HepG2 (cell line): ENCODE results near the gene EDEM3. TPM values are rescaled to one million over a fixed set of nuclear protein-coding genes. Genes with fewer than 3 reads are reported as not detected.

Experiments used
- ATAC-seq: fragments of 200-7000 bp; cut with Tn5 transposase; 3 replicates; pipeline ENCODE4 v1.9.1; 2020; ENCODE audit warnings: mild to moderate bottlenecking, moderate library complexity
- BruUV-seq: library from RNA; stranded (reverse); fragments of 400-500 nt; replicated peaks from 2 replicates; lab custom pipeline; 2021; lab: Mats Ljungman, UMichigan
- CTCF ChIA-PET: fragments of 300-600 bp; formaldehyde crosslinking; extraction: SDS; loops from one replicate; lab custom pipeline; 2021; ENCODE audit warnings: low total read pairs, inconsistent platforms, low intra/inter-chr PET ratio; lab: Yijun Ruan, JAX
- POLR2A ChIA-PET: fragments of 350-600 bp; sonication (Branson Sonifier 250); formaldehyde crosslinking; loops from one replicate; lab custom pipeline; 2020; ENCODE audit warnings: antibody characterized with exemption, inconsistent platforms; lab: Yijun Ruan, JAX
- DNase-seq: peaks from one replicate; pipeline ENCODE4 v3.0.0-alpha.2; 2015; ENCODE audit warnings: low spot score
- FAIRE-seq: peaks from 3 replicates; lab custom pipeline; 2011; peaks lifted over from hg19 to GRCh38; lab: Jason Lieb, UNC
- H2AFZ ChIP-seq: one replicate; pipeline ENCODE4 v1.6.1; 2011; ENCODE audit warnings: low read length, inconsistent platforms
- H3K27ac ChIP-seq: fragments of 300-600 bp; 3 replicates; pipeline ENCODE4 v1.8.0; 2011; ENCODE audit warnings: mixed run types, mild to moderate bottlenecking, mixed read lengths, low read length, inconsistent platforms; ENCODE audit not compliant: insufficient read depth; ENCODE audit errors: extremely low read length
- H3K27me3 ChIP-seq, 2 experiments: fragments of 200-600 bp in 1 of 2; 2 replicates in 1 of 2; 3 replicates in 1 of 2; pipeline versions ENCODE4 v1.6.0 to v1.8.0; 2011; ENCODE audit warnings: low read length in 2 of 2, mild to moderate bottlenecking in 2 of 2, moderate library complexity in 2 of 2, inconsistent platforms in 1 of 2; ENCODE audit not compliant: insufficient read depth in 2 of 2, control insufficient read depth in 1 of 2
- H3K36me3 ChIP-seq, 2 experiments: fragments of 200-600 bp in 1 of 2; replicated peaks in 1 of 2; 2 replicates in 1 of 2; 3 replicates in 1 of 2; pipeline versions ENCODE4 v1.5.1 to v1.8.0; 2011; ENCODE audit warnings: low read length in 2 of 2, inconsistent platforms in 1 of 2; ENCODE audit not compliant: insufficient read depth in 2 of 2, control insufficient read depth in 1 of 2
- H3K4me1 ChIP-seq: 2 replicates; pipeline ENCODE4 v1.5.1; 2012; ENCODE audit warnings: low read length, inconsistent platforms; ENCODE audit not compliant: insufficient read depth
- H3K4me2 ChIP-seq: 2 replicates; pipeline ENCODE4 v1.6.0; 2011; ENCODE audit warnings: low read depth, low read length, inconsistent platforms
- H3K4me3 ChIP-seq, 3 experiments: fragments of 200-600 bp in 1 of 3; sonication (generic), shearing (Covaris generic) in 1 of 3; replicated peaks in 1 of 3; 2 replicates each; pipeline ENCODE4 v1.5.1; 2011 to 2016; ENCODE audit warnings: low read length in 3 of 3, inconsistent platforms in 2 of 3, low read depth in 2 of 3, mild to moderate bottlenecking in 2 of 3, control low read depth in 1 of 3, mixed read lengths in 1 of 3; ENCODE audit not compliant: insufficient read depth in 1 of 3
- H3K79me2 ChIP-seq: one replicate; pipeline ENCODE4 v1.6.1; 2011; ENCODE audit warnings: low read length, inconsistent platforms; ENCODE audit not compliant: insufficient read depth
- H3K9ac ChIP-seq: 2 replicates; pipeline ENCODE4 v1.6.0; 2011; ENCODE audit warnings: mild to moderate bottlenecking, low read depth, low read length, inconsistent platforms; ENCODE audit not compliant: insufficient read depth
- H3K9me3 ChIP-seq: 2 replicates; pipeline ENCODE4 v1.5.1; 2012; ENCODE audit warnings: mild to moderate bottlenecking, low read length
- H4K20me1 ChIP-seq: 2 replicates; pipeline ENCODE4 v1.6.0; 2011; ENCODE audit warnings: inconsistent platforms, mild to moderate bottlenecking, low read length, moderate library complexity; ENCODE audit not compliant: insufficient read depth
- BCL6 ChIP-seq: IDR thresholded peaks from 2 replicates; pipeline ENCODE4 v1.6.1; 2016; ENCODE audit warnings: missing genetic modification reagents, missing compliant biosample characterization
- CCDC6 ChIP-seq: sonication (generic); formaldehyde crosslinking; IDR thresholded peaks from 2 replicates; pipeline ENCODE4 v1.8.1; 2022; ENCODE audit warnings: mild to moderate bottlenecking, missing genetic modification reagents, moderate library complexity
- CEBPB ChIP-seq: IDR thresholded peaks from 2 replicates; pipeline ENCODE4 v1.6.1; 2011; ENCODE audit warnings: low read depth, low read length, improper control_type of control experiment, borderline replicate concordance
- CHD2 ChIP-seq: IDR thresholded peaks from 2 replicates; pipeline ENCODE4 v1.6.1; 2011; ENCODE audit warnings: low read depth, low read length, improper control_type of control experiment
- HMG20B ChIP-seq: conservative IDR thresholded peaks from 2 replicates; pipeline ENCODE4 v1.6.1; 2016; ENCODE audit warnings: missing genetic modification reagents, missing compliant biosample characterization
- MAFF ChIP-seq: IDR thresholded peaks from 2 replicates; pipeline ENCODE4 v1.6.1; 2011; ENCODE audit warnings: low read depth, low read length, improper control_type of control experiment
- MAFK ChIP-seq, 2 experiments: IDR thresholded peaks in 1 of 2; conservative IDR thresholded peaks in 1 of 2; 2 replicates each; pipeline ENCODE4 v1.6.1; 2011; ENCODE audit warnings: improper control_type of control experiment in 2 of 2, low read length in 2 of 2
- RAD21 ChIP-seq: fragments of 450-650 bp; formaldehyde crosslinking; IDR thresholded peaks from 2 replicates; pipeline ENCODE4 v1.5.0; 2020; ENCODE audit warnings: mild to moderate bottlenecking
- SAP130 ChIP-seq: IDR thresholded peaks from 2 replicates; pipeline ENCODE4 v1.6.1; 2016; ENCODE audit warnings: low read depth
- SP1 ChIP-seq, 2 experiments: fragments of 450-650 bp in 1 of 2; sonication (generic) in 1 of 2; formaldehyde crosslinking in 1 of 2; IDR thresholded peaks; 2 replicates each; pipeline versions ENCODE4 v1.4.0 to v1.6.1; 2016 to 2020; ENCODE audit warnings: missing genetic modification reagents in 1 of 2
- SP2 ChIP-seq: sonication (generic); formaldehyde crosslinking; IDR thresholded peaks from 2 replicates; pipeline ENCODE4 v1.5.1; 2020; ENCODE audit warnings: mild to moderate bottlenecking, missing genetic modification reagents
- WGBS: methylation state at CpG from one replicate; pipeline ENCODE4 v1.1.6; 2017; ENCODE audit warnings: low lambda C conversion rate; 5-methylcytosine and 5-hydroxymethylcytosine counted together
- in situ Hi-C: cut with HindIII; loops from 2 replicates; pipeline ENCODE4 v1.10.0; 2017; ENCODE audit warnings: low pct_unique_long_range_greater_than_20kb; ENCODE audit not compliant: extremely low pct_ligation_motif_present
- intact Hi-C: fragments of 100-400 bp; cut with micrococcal nuclease; formaldehyde crosslinking; loops from one replicate; pipeline ENCODE4 v1.10.0; 2022; ENCODE audit not compliant: unreplicated experiment
- polyA plus RNA-seq, 8 experiments: library from polyadenylated mRNA; depleted of rRNA in 3 of 8; stranded (reverse) in 7 of 8; unstranded in 1 of 8; fragments of >200 nt; fragmentation: Illumina TruSeq in 4 of 8; extraction: Trizol in 4 of 8; gene quantifications; 2 replicates each; pipeline versions ENCODE4 v1.2.1 to v1.2.3, GENCODE V29; 2011 to 2016; ENCODE audit warnings: low read depth in 4 of 8, missing spikeins in 1 of 8, mixed read lengths in 1 of 8; ENCODE audit not compliant: insufficient read depth in 1 of 8
- total RNA-seq, 5 experiments: library from RNA; depleted of rRNA; stranded (reverse); fragments of >200 nt; fragmentation: Illumina TruSeq; extraction: Trizol; gene quantifications; 2 replicates each; pipeline ENCODE4 v1.2.3, GENCODE V29; 2016; ENCODE audit warnings: low read depth in 1 of 5
- TF ChIP-seq, protein P1 (sequence below): sonication (generic); formaldehyde crosslinking; IDR thresholded peaks from 2 replicates; pipeline ENCODE4 v1.4.0; 2020; ENCODE audit warnings: missing genetic modification reagents
- TF ChIP-seq, protein P2 (sequence below): sonication (generic); formaldehyde crosslinking; IDR thresholded peaks from 2 replicates; pipeline ENCODE4 v1.8.0; 2022; ENCODE audit warnings: missing genetic modification reagents, low read depth, mild to moderate bottlenecking, borderline replicate concordance

EDEM3 gene
- total and polyA plus RNA-seq, 2 of the 13 experiments (the other 11 are each of a cell fraction or from before 2014, with no cell fraction given), result 13.1 to 18.2 TPM

DNA sequence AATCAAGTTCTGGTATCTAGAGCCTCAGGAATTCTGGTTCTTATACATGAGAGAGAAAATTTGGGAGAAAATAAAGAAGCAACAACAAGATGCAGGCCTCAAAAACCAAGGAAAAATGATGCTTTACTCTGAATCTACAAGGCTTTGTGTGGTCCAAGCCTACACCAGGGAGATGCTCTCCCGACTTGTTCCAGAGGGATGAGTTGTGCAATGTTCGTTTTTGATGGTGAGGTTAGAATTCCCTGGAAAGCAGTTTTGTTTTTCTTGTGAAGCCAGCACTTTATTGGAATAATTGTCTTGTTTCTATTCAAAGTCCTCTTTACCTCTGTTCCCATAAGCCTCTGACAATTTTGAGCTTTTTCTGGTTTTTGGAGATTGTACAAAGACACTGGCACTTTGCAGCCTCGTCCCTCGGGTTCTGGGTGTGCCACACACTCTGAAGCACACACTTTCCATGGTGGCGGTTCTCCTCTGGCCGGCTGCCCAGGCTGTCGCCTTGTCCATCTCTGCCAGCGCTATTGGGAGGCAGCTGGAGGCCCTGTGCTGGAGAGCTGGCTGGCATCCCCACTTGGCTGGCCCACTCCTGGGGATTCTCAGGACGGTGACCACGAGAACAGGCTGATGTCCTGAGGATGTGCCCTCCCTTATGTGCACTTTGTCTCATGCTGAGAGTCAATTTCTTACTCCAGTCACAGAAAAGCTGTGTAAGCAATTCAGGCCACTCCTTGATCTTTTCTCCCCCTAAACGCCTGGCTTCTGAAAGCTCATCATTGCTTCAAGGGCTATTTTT lies 70.2 kb downstream of the EDEM3 start:
- DNase-seq (no peak), ATAC-seq (peak; percentile 51), FAIRE-seq (no peak)
- POLR2A ChIA-PET, result no interaction called here
- peaks cover 0 to 5% of the 10 kb centered on the region in 2 experiments; a peak in 1 of 5 replicates for H3K27me3 ChIP-seq
- TF ChIP-seq SAP130 (CRISPR knock-in tag) (no peak), CHD2 (no peak), CEBPB (peak; percentile 28; the same call in 1 of the 2 replicates), MAFF (peak; percentile 39; the same call in 1 of the 2 replicates), BCL6 (CRISPR knock-in tag) (peak; percentile 49; the same call in 1 of the 2 replicates), MAFK (conservative IDR thresholded peaks at IDR 0.05 in 1 of 2, IDR thresholded peaks at IDR 0.05 in 1 of 2; ENCODE audit: low read length in 2 of 2) (peak; percentile 64 to 72; a peak in 3 of 4 replicates)
- H3K27ac ChIP-seq, result no peak overlapping the region
- CTCF ChIA-PET, result no interaction called here
- no peak overlapping the region for H3K9ac ChIP-seq
- 0 out of 2 replicates have a peak, but pooled peaks cover 4% of the 10 kb centered on the region for H3K9me3 ChIP-seq
- no peaks in the 10 kb centered on the region for H3K36me3 ChIP-seq
- H3K79me2 ChIP-seq, result no peaks in the 10 kb centered on the region
- no peak overlapping the region for H3K4me2 ChIP-seq
- no peak overlapping the region for H2AFZ ChIP-seq
- no TSS peak for BruUV-seq
- WGBS, result 19% methylated on average over 9 of the region's 11 CpGs
- intact Hi-C loops, result no loop called here
- peaks cover 8% of the 10 kb centered on the region; the same call in 1 of the 2 replicates for H3K4me1 ChIP-seq
- in situ Hi-C loops, result no loop called here
- no peak overlapping the region for H3K4me3 ChIP-seq
- no peaks in the 10 kb centered on the region for H4K20me1 ChIP-seq

DNA sequence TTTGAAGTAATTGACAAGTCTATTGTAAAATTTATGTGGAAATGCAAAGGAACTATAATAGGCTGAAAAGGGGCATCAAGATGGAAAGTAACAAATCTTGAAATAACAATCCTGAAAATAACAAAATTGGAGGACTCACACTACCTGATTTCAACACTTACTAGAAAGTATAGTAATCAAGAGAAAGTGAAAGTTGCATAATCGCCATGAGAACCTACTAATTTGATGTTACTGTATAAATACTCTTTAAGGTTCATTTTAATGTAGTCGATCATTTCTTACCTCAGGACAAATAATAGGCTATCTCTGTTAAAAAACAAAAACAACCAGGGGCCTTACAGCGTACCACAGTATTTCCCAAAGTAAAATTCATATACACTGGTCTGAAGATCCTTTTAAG lies 71.7 kb downstream of the EDEM3 start:
- intact Hi-C loops, result no loop called here
- no TSS peak for BruUV-seq
- POLR2A ChIA-PET, result no interaction called here
- DNase-seq, result no peak
- FAIRE-seq, result no peak
- TF ChIP-seq CEBPB, result peak; percentile 13; the same call in 1 of the 2 replicates
- TF ChIP-seq HMG20B (CRISPR knock-in tag), result no peak
- no peak for TF ChIP-seq CCDC6 (CRISPR knock-in tag)
- TF ChIP-seq, protein P1, sequence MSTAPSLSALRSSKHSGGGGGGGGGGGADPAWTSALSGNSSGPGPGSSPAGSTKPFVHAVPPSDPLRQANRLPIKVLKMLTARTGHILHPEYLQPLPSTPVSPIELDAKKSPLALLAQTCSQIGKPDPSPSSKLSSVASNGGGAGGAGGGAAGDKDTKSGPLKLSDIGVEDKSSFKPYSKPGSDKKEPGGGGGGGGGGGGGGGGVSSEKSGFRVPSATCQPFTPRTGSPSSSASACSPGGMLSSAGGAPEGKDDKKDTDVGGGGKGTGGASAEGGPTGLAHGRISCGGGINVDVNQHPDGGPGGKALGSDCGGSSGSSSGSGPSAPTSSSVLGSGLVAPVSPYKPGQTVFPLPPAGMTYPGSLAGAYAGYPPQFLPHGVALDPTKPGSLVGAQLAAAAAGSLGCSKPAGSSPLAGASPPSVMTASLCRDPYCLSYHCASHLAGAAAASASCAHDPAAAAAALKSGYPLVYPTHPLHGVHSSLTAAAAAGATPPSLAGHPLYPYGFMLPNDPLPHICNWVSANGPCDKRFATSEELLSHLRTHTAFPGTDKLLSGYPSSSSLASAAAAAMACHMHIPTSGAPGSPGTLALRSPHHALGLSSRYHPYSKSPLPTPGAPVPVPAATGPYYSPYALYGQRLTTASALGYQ, result no peak
- no peak for TF ChIP-seq SP2
- no peak for TF ChIP-seq RAD21 (CRISPR knock-in tag)
- no peak for TF ChIP-seq SP1 (IDR thresholded peaks at IDR 0.05)
- TF ChIP-seq SP1 (CRISPR knock-in tag; IDR thresholded peaks at IDR 0.05), result no peak
- TF ChIP-seq, protein P2, sequence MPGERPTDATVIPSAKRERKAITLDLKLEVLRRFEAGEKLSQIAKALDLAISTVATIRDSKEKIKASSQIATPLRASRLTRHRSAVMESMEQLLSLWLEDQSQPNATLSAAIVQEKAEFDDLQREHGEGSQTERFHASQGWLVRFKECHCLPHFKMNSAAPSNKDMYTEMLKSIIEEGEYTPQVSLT, result no peak
- TF ChIP-seq, all 625 proteins: peak for 1
- Histone ChIP-seq H3K27me3 (peaks cover 0 to 5% of the 10 kb centered on the region in 2 experiments; a peak in 1 of 5 replicates), H3K4me2 (no peak overlapping the region), H3K9me3 (0 out of 2 replicates have a peak, but pooled peaks cover 4% of the 10 kb centered on the region), H3K79me2 (no peaks in the 10 kb centered on the region), H4K20me1 (no peaks in the 10 kb centered on the region), H3K27ac (no peak overlapping the region), H3K4me3 (no peak overlapping the region), H3K9ac (no peak overlapping the region), H3K36me3 (no peaks in the 10 kb centered on the region), H3K4me1 (peaks cover 8% of the 10 kb centered on the region; the same call in 1 of the 2 replicates), H2AFZ (no peak overlapping the region)
- in situ Hi-C loops, result no loop called here
- CTCF ChIA-PET, result no interaction called here
- no peak for ATAC-seq
- whole genome bisulfite sequencing, result 31% methylated on average over 3 of the region's 3 CpGs
